Keratinocyte (primary cell): ENCODE measurements around the gene STEAP1B. TPM values are rescaled to one million over a fixed set of nuclear protein-coding genes. Genes with fewer than 3 reads are reported as not detected.
A peak's percentile ranks its signal among the peaks of the same experiment; 100 is the strongest.

Source experiments
- DNase-seq: peaks from one replicate; pipeline ENCODE4 v3.0.0-alpha.2; 2011; ENCODE audit warnings: low read depth, missing footprints, low spot score
- FAIRE-seq: peaks from 2 replicates; lab custom pipeline; 2011; peaks lifted over from hg19 to GRCh38; lab: Jason Lieb, UNC
- H2AFZ ChIP-seq: 2 replicates; pipeline ENCODE4 v1.6.0; 2012; ENCODE audit warnings: low read length, control low read depth, inconsistent platforms; ENCODE audit not compliant: control insufficient read depth
- H3K27ac ChIP-seq: 2 replicates; pipeline ENCODE4 v1.5.1; 2011; ENCODE audit warnings: low read length; ENCODE audit not compliant: control insufficient read depth, insufficient read depth
- H3K27me3 ChIP-seq: 3 replicates; pipeline ENCODE4 v1.6.0; 2011; ENCODE audit warnings: low read length; ENCODE audit not compliant: control insufficient read depth, insufficient read depth; ENCODE audit errors: extremely low read depth
- H3K36me3 ChIP-seq, 2 experiments: 2 replicates in 1 of 2; 3 replicates in 1 of 2; pipeline ENCODE4 v1.5.1; 2011; ENCODE audit warnings: low read length in 2 of 2, mild to moderate bottlenecking in 1 of 2; ENCODE audit not compliant: control insufficient read depth in 2 of 2, insufficient read depth in 2 of 2; ENCODE audit errors: extremely low read depth in 1 of 2
- H3K4me1 ChIP-seq: 3 replicates; pipeline ENCODE4 v1.5.1; 2011; ENCODE audit warnings: low read length; ENCODE audit not compliant: control insufficient read depth, insufficient read depth; ENCODE audit errors: extremely low read depth
- H3K4me2 ChIP-seq: 3 replicates; pipeline ENCODE4 v1.6.0; 2011; ENCODE audit warnings: low read depth, low read length; ENCODE audit not compliant: control insufficient read depth, insufficient read depth; ENCODE audit errors: extremely low read depth
- H3K4me3 ChIP-seq, 3 experiments: fragments of 200-600 bp in 1 of 3; sonication (generic) in 1 of 3; 2 replicates in 2 of 3; 3 replicates in 1 of 3; pipeline ENCODE4 v1.5.1; 2011 to 2016; ENCODE audit warnings: low read length in 3 of 3, mild to moderate bottlenecking in 3 of 3, control low read depth in 2 of 3, inconsistent platforms in 1 of 3, low read depth in 1 of 3, mixed read lengths in 1 of 3, mixed run types in 1 of 3, moderate library complexity in 1 of 3; ENCODE audit not compliant: control insufficient read depth in 2 of 3, insufficient read depth in 2 of 3; ENCODE audit errors: extremely low read depth in 1 of 3
- H3K79me2 ChIP-seq: 2 replicates; pipeline ENCODE4 v1.6.0; 2012; ENCODE audit warnings: low read length; ENCODE audit not compliant: control insufficient read depth, insufficient read depth
- H3K9ac ChIP-seq: 3 replicates; pipeline ENCODE4 v1.6.0; 2011; ENCODE audit warnings: low read length; ENCODE audit not compliant: control insufficient read depth, insufficient read depth; ENCODE audit errors: extremely low read depth
- H3K9me1 ChIP-seq: 3 replicates; pipeline ENCODE4 v1.6.0; 2011; ENCODE audit warnings: low read length; ENCODE audit not compliant: control insufficient read depth, insufficient read depth; ENCODE audit errors: extremely low read depth
- H3K9me3 ChIP-seq: 2 replicates; pipeline ENCODE4 v1.5.1; 2012; ENCODE audit warnings: low read depth, low read length; ENCODE audit not compliant: control insufficient read depth
- H4K20me1 ChIP-seq: 3 replicates; pipeline ENCODE4 v1.6.0; 2011; ENCODE audit warnings: low read length; ENCODE audit not compliant: control insufficient read depth, insufficient read depth; ENCODE audit errors: extremely low read depth
- CTCF ChIP-seq, 3 experiments: IDR thresholded peaks in 1 of 3; conservative IDR thresholded peaks in 1 of 3; optimal IDR thresholded peaks in 1 of 3; 2 replicates in 2 of 3; 3 replicates in 1 of 3; pipeline versions ENCODE3 to v1.5.1; 2011; ENCODE audit warnings: low read length in 3 of 3, mild to moderate bottlenecking in 3 of 3, moderate library complexity in 2 of 3, control low read depth in 1 of 3, inconsistent platforms in 1 of 3; ENCODE audit not compliant: insufficient read depth in 2 of 3; ENCODE audit errors: extremely low read depth in 1 of 3
- EZH2 ChIP-seq: IDR thresholded peaks from one replicate; pipeline ENCODE4 v1.6.1; 2012; ENCODE audit warnings: inconsistent platforms, mild to moderate bottlenecking, low read length, moderate library complexity
- dilution Hi-C: fragments of 300-500 bp; cut with MboI; formaldehyde crosslinking; loops from one replicate; pipeline ENCODE4 v1.7.0; 2020; ENCODE audit warnings: low sequenced_read_pairs; ENCODE audit not compliant: extremely low pct_ligation_motif_present
- polyA plus RNA-seq, 5 experiments: library from polyadenylated mRNA; depleted of rRNA in 3 of 5; stranded (reverse) in 3 of 5; stranded (forward) in 1 of 5; unstranded in 1 of 5; fragments of >200 nt; gene quantifications; 1 replicate in 1 of 5; 2 replicates in 3 of 5; 3 replicates in 1 of 5; pipeline versions ENCODE4 v1.2.1 to v1.2.3, GENCODE V29; 2011 to 2012; ENCODE audit warnings: missing spikeins in 2 of 5, low read depth in 1 of 5, low replicate concordance in 1 of 5

STEAP1B gene
- polyA plus RNA-seq, 1 donor (not counting 4 experiments of a cell fraction or from before 2014, with no cell fraction given), result 18.9 TPM

- FAIRE-seq (no peak), DNase-seq (no peak)
- peak overlapping the region; percentile 50 for H3K4me2 ChIP-seq
- peaks cover 45% of the 10 kb centered on the region for H3K4me1 ChIP-seq
- TF ChIP-seq EZH2, result no peak
- TF ChIP-seq CTCF (optimal IDR thresholded peaks at IDR 0.05 in 1 of 3, IDR thresholded peaks at IDR 0.05 in 1 of 3, conservative IDR thresholded peaks at IDR 0.05 in 1 of 3; ENCODE audit: extremely low read depth in 1 of 3, insufficient read depth in 2 of 3, low read length in 3 of 3), result no peak
- no peaks in the 10 kb centered on the region for H3K9me1 ChIP-seq
- peak overlapping the region; percentile 38 for H3K9ac ChIP-seq
- no peak overlapping the region for H3K4me3 ChIP-seq
- no peaks in the 10 kb centered on the region for H4K20me1 ChIP-seq
- no peak overlapping the region for H2AFZ ChIP-seq
- no peaks in the 10 kb centered on the region for H3K79me2 ChIP-seq
- no peaks in the 10 kb centered on the region for H3K9me3 ChIP-seq
- H3K27ac ChIP-seq, result peak overlapping the region; percentile 85
- dilution Hi-C loops, result no loop called here
- H3K27me3 ChIP-seq, result no peaks in the 10 kb centered on the region
- H3K36me3 ChIP-seq, result no peaks in the 10 kb centered on the region
These were observed 67.7 kb downstream of the STEAP1B start for GRCh38 chr7:22432203-22432718.

GRCh38 chr7:22430457-22430856 is 69.5 kb downstream of the STEAP1B start:
- Histone ChIP-seq H3K36me3 (no peaks in the 10 kb centered on the region), H3K27me3 (no peaks in the 10 kb centered on the region), H3K79me2 (no peaks in the 10 kb centered on the region), H3K4me2 (peak overlapping the region; percentile 39), H3K27ac (peak overlapping the region; percentile 82), H3K9ac (no peak overlapping the region), H3K4me3 (no peak overlapping the region), H4K20me1 (no peaks in the 10 kb centered on the region), H2AFZ (no peak overlapping the region), H3K9me1 (no peaks in the 10 kb centered on the region), H3K4me1 (peaks cover 45% of the 10 kb centered on the region), H3K9me3 (no peaks in the 10 kb centered on the region)
- TF ChIP-seq CTCF (optimal IDR thresholded peaks at IDR 0.05 in 1 of 3, IDR thresholded peaks at IDR 0.05 in 1 of 3, conservative IDR thresholded peaks at IDR 0.05 in 1 of 3; ENCODE audit: extremely low read depth in 1 of 3, insufficient read depth in 2 of 3, low read length in 3 of 3) (no peak), EZH2 (no peak)
- FAIRE-seq (peak; percentile 94), DNase-seq (peak; percentile 73)
- dilution Hi-C loops, result no loop called here
